HepG2 (cell line): Measurements from ENCODE around the gene RFXANK. TPM values are rescaled to one million over a fixed set of nuclear protein-coding genes. Genes with fewer than 3 reads are reported as not detected.
A peak's percentile ranks its signal among the peaks of the same experiment; 100 is the strongest.

ENCODE experiments used
- ATAC-seq: fragments of 200-7000 bp; cut with Tn5 transposase; 3 replicates; pipeline ENCODE4 v1.9.1; 2020; ENCODE audit warnings: mild to moderate bottlenecking, moderate library complexity
- Bru-seq: library from RNA; stranded (reverse); fragments of 400-500 nt; gene quantifications from one replicate; lab custom pipeline; 2021; lab: Mats Ljungman, UMichigan
- BruChase-seq, 2 experiments: library from RNA; stranded (reverse); fragments of 400-500 nt; gene quantifications; one replicate each; lab custom pipeline; 2021; lab: Mats Ljungman, UMichigan
- BruUV-seq: library from RNA; stranded (reverse); fragments of 400-500 nt; replicated peaks from 2 replicates; lab custom pipeline; 2021; lab: Mats Ljungman, UMichigan
- CTCF ChIA-PET: fragments of 300-600 bp; formaldehyde crosslinking; extraction: SDS; loops from one replicate; lab custom pipeline; 2021; ENCODE audit warnings: low total read pairs, inconsistent platforms, low intra/inter-chr PET ratio; lab: Yijun Ruan, JAX
- POLR2A ChIA-PET: fragments of 350-600 bp; sonication (Branson Sonifier 250); formaldehyde crosslinking; loops from one replicate; lab custom pipeline; 2020; ENCODE audit warnings: antibody characterized with exemption, inconsistent platforms; lab: Yijun Ruan, JAX
- DNase-seq: peaks from one replicate; pipeline ENCODE4 v3.0.0-alpha.2; 2015; ENCODE audit warnings: low spot score
- FAIRE-seq: peaks from 3 replicates; lab custom pipeline; 2011; peaks lifted over from hg19 to GRCh38; lab: Jason Lieb, UNC
- H2AFZ ChIP-seq: one replicate; pipeline ENCODE4 v1.6.1; 2011; ENCODE audit warnings: low read length, inconsistent platforms
- H3K27ac ChIP-seq: fragments of 300-600 bp; 3 replicates; pipeline ENCODE4 v1.8.0; 2011; ENCODE audit warnings: mixed run types, mild to moderate bottlenecking, mixed read lengths, low read length, inconsistent platforms; ENCODE audit not compliant: insufficient read depth; ENCODE audit errors: extremely low read length
- H3K27me3 ChIP-seq, 2 experiments: fragments of 200-600 bp in 1 of 2; 2 replicates in 1 of 2; 3 replicates in 1 of 2; pipeline versions ENCODE4 v1.6.0 to v1.8.0; 2011; ENCODE audit warnings: low read length in 2 of 2, mild to moderate bottlenecking in 2 of 2, moderate library complexity in 2 of 2, inconsistent platforms in 1 of 2; ENCODE audit not compliant: insufficient read depth in 2 of 2, control insufficient read depth in 1 of 2
- H3K36me3 ChIP-seq, 2 experiments: fragments of 200-600 bp in 1 of 2; replicated peaks in 1 of 2; 2 replicates in 1 of 2; 3 replicates in 1 of 2; pipeline versions ENCODE4 v1.5.1 to v1.8.0; 2011; ENCODE audit warnings: low read length in 2 of 2, inconsistent platforms in 1 of 2; ENCODE audit not compliant: insufficient read depth in 2 of 2, control insufficient read depth in 1 of 2
- H3K4me1 ChIP-seq: 2 replicates; pipeline ENCODE4 v1.5.1; 2012; ENCODE audit warnings: low read length, inconsistent platforms; ENCODE audit not compliant: insufficient read depth
- H3K4me2 ChIP-seq: 2 replicates; pipeline ENCODE4 v1.6.0; 2011; ENCODE audit warnings: low read depth, low read length, inconsistent platforms
- H3K4me3 ChIP-seq, 3 experiments: fragments of 200-600 bp in 1 of 3; sonication (generic), shearing (Covaris generic) in 1 of 3; replicated peaks in 1 of 3; 2 replicates each; pipeline ENCODE4 v1.5.1; 2011 to 2016; ENCODE audit warnings: low read length in 3 of 3, inconsistent platforms in 2 of 3, low read depth in 2 of 3, mild to moderate bottlenecking in 2 of 3, control low read depth in 1 of 3, mixed read lengths in 1 of 3; ENCODE audit not compliant: insufficient read depth in 1 of 3
- H3K79me2 ChIP-seq: one replicate; pipeline ENCODE4 v1.6.1; 2011; ENCODE audit warnings: low read length, inconsistent platforms; ENCODE audit not compliant: insufficient read depth
- H3K9ac ChIP-seq: 2 replicates; pipeline ENCODE4 v1.6.0; 2011; ENCODE audit warnings: mild to moderate bottlenecking, low read depth, low read length, inconsistent platforms; ENCODE audit not compliant: insufficient read depth
- H3K9me3 ChIP-seq: 2 replicates; pipeline ENCODE4 v1.5.1; 2012; ENCODE audit warnings: mild to moderate bottlenecking, low read length
- H4K20me1 ChIP-seq: 2 replicates; pipeline ENCODE4 v1.6.0; 2011; ENCODE audit warnings: inconsistent platforms, mild to moderate bottlenecking, low read length, moderate library complexity; ENCODE audit not compliant: insufficient read depth
- AHR ChIP-seq: IDR thresholded peaks from 2 replicates; pipeline ENCODE4 v1.6.1; 2018; ENCODE audit warnings: missing genetic modification reagents, missing compliant biosample characterization
- FOXK2 ChIP-seq: fragments of 450-650 bp; IDR thresholded peaks from 2 replicates; pipeline ENCODE4 v1.6.1; 2016
- GATAD1 ChIP-seq: IDR thresholded peaks from 2 replicates; pipeline ENCODE4 v1.6.1; 2016; ENCODE audit warnings: missing genetic modification reagents, missing compliant biosample characterization
- HOXD1 ChIP-seq: sonication (generic); formaldehyde crosslinking; IDR thresholded peaks from 2 replicates; pipeline ENCODE4 v1.5.0; 2020; ENCODE audit warnings: missing genetic modification reagents
- MED8 ChIP-seq: sonication (generic); formaldehyde crosslinking; IDR thresholded peaks from 2 replicates; pipeline ENCODE4 v1.8.1; 2023; ENCODE audit warnings: mild to moderate bottlenecking, missing genetic modification reagents; ENCODE audit not compliant: insufficient replicate concordance
- MIXL1 ChIP-seq: IDR thresholded peaks from 2 replicates; pipeline ENCODE4 v1.6.1; 2016
- NKX3-1 ChIP-seq: sonication (generic); formaldehyde crosslinking; IDR thresholded peaks from 2 replicates; pipeline ENCODE4 v1.5.0; 2020; ENCODE audit warnings: missing genetic modification reagents
- ZBTB26 ChIP-seq: IDR thresholded peaks from 2 replicates; pipeline ENCODE4 v1.6.1; 2016; ENCODE audit warnings: missing compliant biosample characterization, missing genetic modification reagents, borderline replicate concordance
- ZNF44 ChIP-seq: sonication (generic); formaldehyde crosslinking; IDR thresholded peaks from 2 replicates; pipeline ENCODE4 v1.5.1; 2020; ENCODE audit warnings: mild to moderate bottlenecking, missing genetic modification reagents
- ZNF782 ChIP-seq: sonication (generic); formaldehyde crosslinking; IDR thresholded peaks from 2 replicates; pipeline ENCODE4 v1.4.0; 2020; ENCODE audit warnings: missing genetic modification reagents, mild to moderate bottlenecking, borderline replicate concordance
- ZNF878 ChIP-seq: sonication (generic); formaldehyde crosslinking; IDR thresholded peaks from 2 replicates; pipeline ENCODE4 v1.8.1; 2023; ENCODE audit warnings: mild to moderate bottlenecking, missing genetic modification reagents, moderate library complexity
- ZSCAN9 ChIP-seq: IDR thresholded peaks from 2 replicates; pipeline ENCODE4 v1.6.1; 2016; ENCODE audit warnings: borderline replicate concordance
- WGBS: methylation state at CpG from one replicate; pipeline ENCODE4 v1.1.6; 2017; ENCODE audit warnings: low lambda C conversion rate; 5-methylcytosine and 5-hydroxymethylcytosine counted together
- in situ Hi-C: cut with HindIII; loops from 2 replicates; pipeline ENCODE4 v1.10.0; 2017; ENCODE audit warnings: low pct_unique_long_range_greater_than_20kb; ENCODE audit not compliant: extremely low pct_ligation_motif_present
- intact Hi-C: fragments of 100-400 bp; cut with micrococcal nuclease; formaldehyde crosslinking; loops from one replicate; pipeline ENCODE4 v1.10.0; 2022; ENCODE audit not compliant: unreplicated experiment
- long read RNA-seq, 2 experiments: library from RNA in 1 of 2; library from polyadenylated mRNA in 1 of 2; stranded (forward) in 1 of 2; unstranded in 1 of 2; transcript quantifications; one replicate each; pipeline ENCODE4 v2.0.0, GENCODE V29; 2019 to 2022
- polyA minus RNA-seq, 3 experiments: library from RNA; depleted of rRNA, polyadenylated mRNA; stranded (reverse); fragments of >200 nt; gene quantifications; 2 replicates each; pipeline ENCODE4 v1.2.3, GENCODE V29; 2011; ENCODE audit warnings: low replicate concordance in 1 of 3
- polyA plus RNA-seq, 8 experiments: library from polyadenylated mRNA; depleted of rRNA in 3 of 8; stranded (reverse) in 7 of 8; unstranded in 1 of 8; fragments of >200 nt; fragmentation: Illumina TruSeq in 4 of 8; extraction: Trizol in 4 of 8; gene quantifications; 2 replicates each; pipeline versions ENCODE4 v1.2.1 to v1.2.3, GENCODE V29; 2011 to 2016; ENCODE audit warnings: low read depth in 4 of 8, missing spikeins in 1 of 8, mixed read lengths in 1 of 8; ENCODE audit not compliant: insufficient read depth in 1 of 8
- total RNA-seq, 5 experiments: library from RNA; depleted of rRNA; stranded (reverse); fragments of >200 nt; fragmentation: Illumina TruSeq; extraction: Trizol; gene quantifications; 2 replicates each; pipeline ENCODE4 v1.2.3, GENCODE V29; 2016; ENCODE audit warnings: low read depth in 1 of 5

RFXANK gene
- total RNA-seq (2016; rRNA removed; fragmentation: Illumina TruSeq; extraction: Trizol) (80.7 and 83.1 TPM in 2 replicates), polyA plus RNA-seq (2011; rRNA removed) (49.9 and 56.1 TPM in 2 replicates), polyA minus RNA-seq (2011; rRNA and poly(A)+ RNA removed; ENCODE audit: low replicate concordance) (45.6 and 94.4 TPM in 2 replicates), Bru-seq, nascent RNA (percentile 50 among the genes with signal in this experiment), BruChase-seq, experiment 1, labeled RNA remaining after a 6-hour chase (percentile 56 among the genes with signal in this experiment), BruChase-seq, experiment 2, labeled RNA remaining after a 2-hour chase (percentile 53 among the genes with signal in this experiment)
- 25.6 and 30.2 TPM in 2 replicates for total RNA-seq (2016; cell fraction: cytosol; rRNA removed; fragmentation: Illumina TruSeq; extraction: Trizol; ENCODE audit: low read depth)
- total RNA-seq (2016; cell fraction: insoluble cytoplasmic fraction; rRNA removed; fragmentation: Illumina TruSeq; extraction: Trizol): 80.2 and 88.4 TPM in 2 replicates
- total RNA-seq (2016; cell fraction: membrane; rRNA removed; fragmentation: Illumina TruSeq; extraction: Trizol): 35.6 and 40.8 TPM in 2 replicates
- total RNA-seq (2016; cell fraction: nucleus; rRNA removed; fragmentation: Illumina TruSeq; extraction: Trizol): 38.1 and 49.9 TPM in 2 replicates
- polyA plus RNA-seq (2011; cell fraction: cytosol; rRNA removed): 34.1 and 52.6 TPM in 2 replicates
- 142 and 154 TPM in 2 replicates for polyA plus RNA-seq (2011; cell fraction: nucleus; rRNA removed)
- polyA plus RNA-seq (2012): 34.7 and 59.7 TPM in 2 replicates
- 20.9 and 21.7 TPM in 2 replicates for polyA plus RNA-seq (2016; cell fraction: cytosol; fragmentation: Illumina TruSeq; extraction: Trizol; ENCODE audit: low read depth)
- polyA plus RNA-seq (2016; cell fraction: insoluble cytoplasmic fraction; fragmentation: Illumina TruSeq; extraction: Trizol; ENCODE audit: low read depth): 76.4 and 82.0 TPM in 2 replicates
- polyA plus RNA-seq (2016; cell fraction: membrane; fragmentation: Illumina TruSeq; extraction: Trizol; ENCODE audit: low read depth): 22.9 and 31.4 TPM in 2 replicates
- polyA plus RNA-seq (2016; cell fraction: nucleus; fragmentation: Illumina TruSeq; extraction: Trizol; ENCODE audit: insufficient read depth, low read depth): 69.3 and 92.4 TPM in 2 replicates
- 17.8 and 18.0 TPM in 2 replicates for polyA minus RNA-seq (2011; cell fraction: cytosol; rRNA and poly(A)+ RNA removed)
- 29.1 and 32.6 TPM in 2 replicates for polyA minus RNA-seq (2011; cell fraction: nucleus; rRNA and poly(A)+ RNA removed)
- long read RNA-seq, experiment 1, transcript RFXANK-202 (8 exons, 1,059 nt): minor isoform, 7 of 59 reads
- long read RNA-seq, experiment 1, transcript RFXANK-203 (9 exons, 1,212 nt): major isoform, 20 of 59 reads
- long read RNA-seq, experiment 1, partial matches to known transcripts: 10 of 59 reads
- long read RNA-seq, experiment 1, other reads (novel, unspliced or antisense): 22 of 59 reads
- long read RNA-seq, experiment 2, transcript RFXANK-203 (9 exons, 1,212 nt): major isoform, 24 of 90 reads
- long read RNA-seq, experiment 2, transcript RFXANK-202 (8 exons, 1,059 nt): minor isoform, 8 of 90 reads
- long read RNA-seq, experiment 2, partial matches to known transcripts: 44 of 90 reads
- long read RNA-seq, experiment 2, other reads (novel, unspliced or antisense): 12 of 90 reads

- intact Hi-C loops (loop anchor here (2.0 kb wide), 1 partner anchor 129 kb away; the partner anchor contains the start of genes MAU2 and SUGP1), in situ Hi-C loops (no loop called here)
- no peaks in the 10 kb centered on the region; a peak in 1 of 5 replicates for H3K27me3 ChIP-seq
- no peaks in the 10 kb centered on the region for H4K20me1 ChIP-seq
- DNase-seq: peak; percentile 98
- WGBS: under 1% methylated on average over 20 of the region's 53 CpGs
- POLR2A ChIA-PET: interaction anchor here (0.7 to 2.7 kb wide), 8 partner anchors 10 to 129 kb away, joined by 3 to 43 read pairs (median 4); partner anchors contain the start of genes MEF2B, NR2C2AP and SLC25A42
- FAIRE-seq: peak; percentile 87
- H3K4me2 ChIP-seq: peak within 1 kb of the TSS; percentile 89
- no peaks in the 10 kb centered on the region for H3K9me3 ChIP-seq
- peak; percentile 92 for ATAC-seq
- peak within 1 kb of the TSS; percentile 89 for H2AFZ ChIP-seq
- peaks cover 28% of the 10 kb centered on the region for H3K4me1 ChIP-seq
- peaks cover 0 to 6% of the 10 kb centered on the region in 2 experiments; a peak in 4 of 5 replicates for H3K36me3 ChIP-seq
- H3K9ac ChIP-seq: peak within 1 kb of the TSS; percentile 96
- CTCF ChIA-PET: no interaction called here
- H3K27ac ChIP-seq: peak within 1 kb of the TSS; percentile 91
- no TSS peak for BruUV-seq
- peak within 1 kb of the TSS; percentile 64 to 98 (median 76) for H3K4me3 ChIP-seq
- H3K79me2 ChIP-seq: peaks cover 17% of the 10 kb centered on the region
- TF ChIP-seq NKX3-1 (CRISPR knock-in tag) (no peak), GATAD1 (CRISPR knock-in tag) (peak; percentile 99), ZBTB26 (CRISPR knock-in tag) (no peak), MIXL1 (CRISPR knock-in tag) (0 out of 2 replicates have a peak, but pooled peaks have one; percentile 58), ZNF878 (CRISPR knock-in tag) (0 out of 2 replicates have a peak, but pooled peaks have one; percentile 30), HOXD1 (no peak), FOXK2 (no peak), ZSCAN9 (CRISPR knock-in tag) (0 out of 2 replicates have a peak, but pooled peaks have one; percentile 13), AHR (CRISPR knock-in tag) (peak; percentile 62; the same call in 1 of the 2 replicates), ZNF782 (CRISPR knock-in tag) (0 out of 2 replicates have a peak, but pooled peaks have one; percentile 68), MED8 (CRISPR knock-in tag) (peak; percentile 41), ZNF44 (CRISPR knock-in tag) (no peak)
These were observed at the start of gene RFXANK, which contains the start of gene BORCS8 for GRCh38 chr19:19192078-19192882. Gene RFXANK (plus strand): TSS chr19:19192258. CDS start chr19:19193947, 1,689 bp downstream. Gene BORCS8 (minus strand): TSS chr19:19192152. CDS start chr19:19192117, 35 bp downstream.
